Articular chondrocyte of knee joint (primary cell): ENCODE data around the gene FADS3. TPM values are rescaled to one million over a fixed set of nuclear protein-coding genes. Genes with fewer than 3 reads are reported as not detected.

Source experiments
- small RNA-seq: library from RNA; depleted of rRNA; stranded (forward); fragments of <200 nt; gene quantifications from one replicate; pipeline ENCODE3, GENCODE V24; 2012
- total RNA-seq: library from RNA; depleted of rRNA; stranded (reverse); fragments of >200 nt; gene quantifications from 2 replicates; pipeline ENCODE4 v1.2.3, GENCODE V29; 2012

Gene FADS3
- total RNA-seq, result 60.9 and 75.8 TPM in 2 replicates

GRCh38 chr11:61891331-61892084 lies at the start of gene FADS3:
Gene FADS3 (minus strand): TSS chr11:61891545. CDS start chr11:61891381, 164 bp downstream.

GRCh38 chr11:61917334-61918109 lies 26.2 kb upstream of the FADS3 start, which contains the start of gene RAB3IL1:
Gene RAB3IL1 (minus strand): TSS chr11:61917566. CDS start chr11:61917367, 199 bp downstream.

GRCh38 chr11:61827571-61828378 lies 63.6 kb downstream of the FADS3 start, which contains the start of gene FADS2:
Gene FADS2 (plus strand): TSS chr11:61828300. CDS start chr11:61828391, 91 bp downstream.

Small RNA genes lying within 50 kb of the gene (small RNA-seq; reads per million reads assigned to genes)
- gene MIR6746 (not detected), gene RNU6-1243P (not detected)

Other genes with a start within 250 kb of the FADS3 start
- 2.4 and 2.5 TPM in 2 replicates for gene DAGLA, start 211.2 kb downstream of the FADS3 start, total RNA-seq
- under 0.01 and 0.22 TPM in 2 replicates for gene MYRF, start 138.9 kb downstream of the FADS3 start, total RNA-seq
- gene TMEM258, start 98.9 kb downstream of the FADS3 start, total RNA-seq, result 69.9 and 86.2 TPM in 2 replicates
- 9.7 and 13.8 TPM in 2 replicates for gene FEN1, start 98.6 kb downstream of the FADS3 start, total RNA-seq
- gene FADS1, start 74.5 kb downstream of the FADS3 start, total RNA-seq, result 51.5 and 91.2 TPM in 2 replicates
- 53.8 and 70.4 TPM in 2 replicates for gene FADS2, start 63.2 kb downstream of the FADS3 start, total RNA-seq
- gene RAB3IL1, start 26.0 kb upstream of the FADS3 start, total RNA-seq, result 8.5 and 11.6 TPM in 2 replicates
- 3.8 and 5.2 TPM in 2 replicates for gene BEST1, start 58.8 kb upstream of the FADS3 start, total RNA-seq
- 1,512 and 1,689 TPM in 2 replicates for gene FTH1, start 76.1 kb upstream of the FADS3 start, total RNA-seq
- gene INCENP, start 232.5 kb upstream of the FADS3 start, total RNA-seq, result 15.7 and 24.3 TPM in 2 replicates